ENCODE measurements around the gene GAPT. TPM values are rescaled to one million over a fixed set of nuclear protein-coding genes. Genes with fewer than 3 reads are reported as not detected.
A peak's percentile ranks its signal among the peaks of the same experiment; 100 is the strongest.

The GAPT gene
- polyA plus RNA-seq, 2 of the 4 experiments (the other 2 are of a cell fraction), result not detected

- WGBS (ENCODE audit: missing lambda C conversion rate), result 85% methylated on average over 1 of the region's 1 CpG
- peaks cover 38% of the 10 kb centered on the region for H3K4me1 ChIP-seq
- no peak for DNase-seq (ENCODE audit: low read depth in 1 of 2, low spot score in 1 of 2)
- peak overlapping the region; percentile 91 for H3K4me3 ChIP-seq
- H3K4me2 ChIP-seq, result peak overlapping the region; percentile 67
- no peaks in the 10 kb centered on the region for H3K9me3 ChIP-seq
- FAIRE-seq, result no peak
- H3K27ac ChIP-seq, result peak overlapping the region; percentile 96 to 100; a peak in 4 of 6 replicates
- CTCF ChIA-PET, result interaction anchor here (0.9 to 1.0 kb wide), 2 partner anchors 566 to 676 kb away, joined by 3 to 4 read pairs; no protein-coding TSS in a partner anchor
- POLR2A ChIA-PET, result interaction anchor here (1.0 kb wide), 1 partner anchor 265 kb away, joined by 3 read pairs; no protein-coding TSS in a partner anchor
- TF ChIP-seq SMC3 (IDR thresholded peaks at IDR 0.05) (peak; percentile 4; the same call in 1 of the 3 replicates), ZSCAN20 (CRISPR knock-in tag; IDR thresholded peaks at IDR 0.05) (no peak)
- no peak for ATAC-seq
Observed at GRCh38 chr5:58454025-58454424, 37.2 kb upstream of the GAPT start.

GRCh38 chr5:58455066-58455465 lies 36.2 kb upstream of the GAPT start:
- WGBS (ENCODE audit: missing lambda C conversion rate), result 42% methylated on average over 5 of the region's 5 CpGs
- Histone ChIP-seq H3K4me3 (peak overlapping the region; percentile 91), H3K4me2 (peak overlapping the region; percentile 67), H3K9me3 (no peaks in the 10 kb centered on the region), H3K27ac (peak overlapping the region; percentile 96 to 100), H3K4me1 (peaks cover 38% of the 10 kb centered on the region)
- FAIRE-seq, result no peak
- TF ChIP-seq ZNF302 (CRISPR knock-in tag; IDR thresholded peaks at IDR 0.05) (no peak), GATA3 (IDR thresholded peaks at IDR 0.05; ENCODE audit: borderline replicate concordance) (peak; percentile 17; the same call in 1 of the 2 replicates)
- ChIA-PET POLR2A (interaction anchor here (0.9 to 2.3 kb wide), 3 partner anchors 266 to 971 kb away, joined by 3 to 8 read pairs (median 4); no protein-coding TSS in a partner anchor), CTCF (interaction anchor here (1.0 to 2.8 kb wide), 4 partner anchors 267 to 1156 kb away, joined by 3 to 15 read pairs (median 13); no protein-coding TSS in a partner anchor)
- no peak for ATAC-seq
- DNase-seq (ENCODE audit: low read depth in 1 of 2, low spot score in 1 of 2), result no peak

- no peaks in the 10 kb centered on the region for H3K9me3 ChIP-seq
- 40% methylated on average over 5 of the region's 5 CpGs for WGBS (ENCODE audit: missing lambda C conversion rate)
- no peak for FAIRE-seq
- CTCF ChIA-PET, result interaction anchor here (1.0 to 2.8 kb wide), 8 partner anchors 22 to 1158 kb away, joined by 3 to 15 read pairs (median 4); no protein-coding TSS in a partner anchor
- peak overlapping the region; percentile 67 for H3K4me2 ChIP-seq
- no peak for DNase-seq (ENCODE audit: low read depth in 1 of 2, low spot score in 1 of 2)
- POLR2A ChIA-PET, result interaction anchor here (0.9 to 2.3 kb wide), 5 partner anchors 267 to 972 kb away, joined by 3 to 8 read pairs (median 6); no protein-coding TSS in a partner anchor
- peaks cover 38% of the 10 kb centered on the region for H3K4me1 ChIP-seq
- ATAC-seq, result no peak
- peak overlapping the region; percentile 96 to 100 for H3K27ac ChIP-seq
- peak overlapping the region; percentile 91 for H3K4me3 ChIP-seq
- TF ChIP-seq CEBPB (IDR thresholded peaks at IDR 0.05), result no peak
- TF ChIP-seq CHD4 (IDR thresholded peaks at IDR 0.05; ENCODE audit: borderline replicate concordance), result no peak
- 0 out of 2 replicates have a peak, but pooled peaks have one; percentile 29 for TF ChIP-seq TP53 (CRISPR knock-in tag; IDR thresholded peaks at IDR 0.05)
- no peak for TF ChIP-seq PBX3 (IDR thresholded peaks at IDR 0.05)
- no peak for TF ChIP-seq ZSCAN20 (CRISPR knock-in tag; IDR thresholded peaks at IDR 0.05)
- 0 out of 2 replicates have a peak, but pooled peaks have one; percentile 7 for TF ChIP-seq GATA3 (IDR thresholded peaks at IDR 0.05; ENCODE audit: borderline replicate concordance)
Observed at GRCh38 chr5:58455480-58455879, 35.8 kb upstream of the GAPT start.

- Histone ChIP-seq H3K4me3 (peak overlapping the region; percentile 91), H3K9me3 (no peaks in the 10 kb centered on the region), H3K27ac (peak overlapping the region; percentile 96 to 100), H3K4me1 (peaks cover 40% of the 10 kb centered on the region), H3K4me2 (peak overlapping the region; percentile 67)
- ATAC-seq (no peak), FAIRE-seq (no peak), DNase-seq (ENCODE audit: low read depth in 1 of 2, low spot score in 1 of 2) (no peak)
- 48% methylated on average over 3 of the region's 3 CpGs for WGBS (ENCODE audit: missing lambda C conversion rate)
- POLR2A ChIA-PET, result interaction anchor here (0.8 to 2.3 kb wide), 5 partner anchors 10 to 568 kb away, joined by 3 to 8 read pairs (median 6); no protein-coding TSS in a partner anchor
- CTCF ChIA-PET, result interaction anchor here (1.0 to 2.8 kb wide), 8 partner anchors 22 to 1158 kb away, joined by 3 to 15 read pairs (median 4); no protein-coding TSS in a partner anchor
- no peak for TF ChIP-seq POLR2A (IDR thresholded peaks at IDR 0.05; ENCODE audit: low read length)
- TF ChIP-seq FOXS1 (CRISPR knock-in tag; IDR thresholded peaks at IDR 0.05), result no peak
- no peak for TF ChIP-seq HOXA7 (CRISPR knock-in tag; IDR thresholded peaks at IDR 0.05)
- TF ChIP-seq HOXB13 (CRISPR knock-in tag; IDR thresholded peaks at IDR 0.05; ENCODE audit: low read depth), result no peak
- no peak for TF ChIP-seq BCL3 (IDR thresholded peaks at IDR 0.05)
- no peak for TF ChIP-seq RFX5 (IDR thresholded peaks at IDR 0.05)
- TF ChIP-seq MAX (IDR thresholded peaks at IDR 0.05), result no peak
- no peak for TF ChIP-seq EHMT2 (IDR thresholded peaks at IDR 0.05; ENCODE audit: low read depth)
- no peak for TF ChIP-seq TFCP2L1 (CRISPR knock-in tag; IDR thresholded peaks at IDR 0.05)
- no peak for TF ChIP-seq NFE2L2 (conservative IDR thresholded peaks at IDR 0.05; ENCODE audit: low read length)
- TF ChIP-seq SMC3 (IDR thresholded peaks at IDR 0.05), result no peak
Observed at GRCh38 chr5:58456026-58456425, 35.2 kb upstream of the GAPT start.

Measured in A549 (cell line).